Common myeloid progenitor, CD34-positive (primary cell): ENCODE measurements around the gene ANKS1A.

Source experiments
- CTCF ChIA-PET: fragments of 350-600 bp; sonication (Branson Sonifier 250); formaldehyde crosslinking; loops from one replicate; lab custom pipeline; 2021; ENCODE audit warnings: antibody characterized with exemption; lab: Charles Lee
- POLR2A ChIA-PET: fragments of 350-600 bp; sonication (Branson Sonifier 250); formaldehyde crosslinking; loops from one replicate; lab custom pipeline; 2021; ENCODE audit warnings: antibody characterized with exemption; lab: Charles Lee
- DNase-seq, 3 donors: peaks; one replicate each; pipeline versions ENCODE4 v3.0.0 to v3.0.0-alpha.2; 2013
- H3K27ac ChIP-seq, 2 experiments: 1 replicate in 1 of 2; 2 replicates in 1 of 2; pipeline ENCODE4 v1.7.0; 2013; ENCODE audit warnings: inconsistent platforms in 2 of 2, low read length in 2 of 2, mild to moderate bottlenecking in 2 of 2, low read depth in 1 of 2, moderate library complexity in 1 of 2; ENCODE audit not compliant: severe bottlenecking in 2 of 2, insufficient read depth in 1 of 2, poor library complexity in 1 of 2
- H3K27me3 ChIP-seq, 5 experiments: replicated peaks in 2 of 5; 1 replicate in 3 of 5; 2 replicates in 2 of 5; pipeline versions ENCODE4 v1.6.1 to v1.7.0; 2013; ENCODE audit warnings: low read length in 4 of 5, mild to moderate bottlenecking in 2 of 5, moderate library complexity in 2 of 5, inconsistent platforms in 1 of 5; ENCODE audit not compliant: insufficient read depth in 5 of 5, control insufficient read depth in 4 of 5
- H3K36me3 ChIP-seq, 4 experiments: 1 replicate in 2 of 4; 2 replicates in 2 of 4; pipeline versions ENCODE4 v1.6.1 to v1.7.0; 2013; ENCODE audit warnings: low read length in 3 of 4, control low read depth in 1 of 4, mild to moderate bottlenecking in 1 of 4; ENCODE audit not compliant: control insufficient read depth in 4 of 4, insufficient read depth in 4 of 4
- H3K4me1 ChIP-seq, 4 experiments: 1 replicate in 3 of 4; 2 replicates in 1 of 4; pipeline versions ENCODE4 v1.6.1 to v1.7.1; 2013; ENCODE audit warnings: low read length in 3 of 4, mild to moderate bottlenecking in 3 of 4, control low read depth in 1 of 4, inconsistent platforms in 1 of 4, moderate library complexity in 1 of 4; ENCODE audit not compliant: control insufficient read depth in 4 of 4, insufficient read depth in 4 of 4; ENCODE audit errors: control extremely low read depth in 1 of 4
- H3K4me3 ChIP-seq, 7 experiments: 1 replicate in 4 of 7; 2 replicates in 3 of 7; pipeline versions ENCODE4 v1.5.1 to v1.7.0; 2013; ENCODE audit warnings: mild to moderate bottlenecking in 7 of 7, low read length in 6 of 7, moderate library complexity in 6 of 7, inconsistent platforms in 2 of 7, low read depth in 2 of 7, control low read depth in 1 of 7; ENCODE audit not compliant: insufficient read depth in 4 of 7, control insufficient read depth in 1 of 7; ENCODE audit errors: extremely low read depth in 1 of 7
- H3K9me3 ChIP-seq, 5 experiments: 1 replicate in 4 of 5; 2 replicates in 1 of 5; pipeline versions ENCODE4 v1.6.1 to v1.7.1; 2013; ENCODE audit warnings: low read length in 4 of 5, mild to moderate bottlenecking in 2 of 5, inconsistent platforms in 1 of 5, low read depth in 1 of 5, moderate library complexity in 1 of 5; ENCODE audit not compliant: control insufficient read depth in 4 of 5, insufficient read depth in 2 of 5; ENCODE audit errors: control extremely low read depth in 1 of 5
- WGBS: methylation state at CpG from one replicate; pipeline ENCODE4 v1.1.5; 2013; ENCODE audit not compliant: insufficient coverage; 5-methylcytosine and 5-hydroxymethylcytosine counted together

ANKS1A gene

GRCh38 chr6:34959224-34959623 is 70.2 kb downstream of the ANKS1A start:
- Histone ChIP-seq H3K4me3 (no peak overlapping the region), H3K27ac (no peak overlapping the region), H3K9me3 (no peaks in the 10 kb centered on the region), H3K4me1 (peaks cover 14 to 58% (median 34%) of the 10 kb centered on the region in 4 experiments), H3K36me3 (peaks cover 0 to 9% (median 0%) of the 10 kb centered on the region in 4 experiments), H3K27me3 (no peaks in the 10 kb centered on the region)
- CTCF ChIA-PET, result interaction anchor here (2.0 kb wide), 1 partner anchor 14 kb away, joined by 4 read pairs; no protein-coding TSS in a partner anchor
- POLR2A ChIA-PET, result no interaction called here
- no peak for DNase-seq

DNA sequence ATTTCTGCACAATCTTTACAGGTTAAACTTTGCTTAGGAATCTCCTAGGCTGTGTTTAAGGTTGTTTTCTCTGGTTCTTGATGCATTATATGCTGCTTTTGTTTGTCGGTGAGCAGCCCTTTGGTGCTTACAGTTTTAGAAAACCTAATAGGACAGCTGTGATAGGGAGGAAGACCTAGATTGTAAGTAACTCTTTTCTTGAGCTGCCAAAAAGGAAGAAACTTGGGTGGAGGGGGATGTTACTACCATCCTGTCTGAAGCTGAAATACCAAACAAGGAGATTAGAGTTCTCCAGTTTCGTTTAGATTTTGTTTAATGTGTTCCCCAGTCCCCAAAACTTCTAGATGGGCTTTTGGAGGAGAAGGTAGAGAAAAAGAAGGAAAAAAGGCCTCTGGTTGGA is 72.0 kb downstream of the ANKS1A start:
- Histone ChIP-seq H3K27me3 (no peaks in the 10 kb centered on the region), H3K9me3 (no peaks in the 10 kb centered on the region), H3K27ac (no peak overlapping the region), H3K36me3 (peaks cover 0 to 9% (median 0%) of the 10 kb centered on the region in 4 experiments), H3K4me1 (peaks cover 7 to 43% (median 20%) of the 10 kb centered on the region in 4 experiments), H3K4me3 (no peak overlapping the region)
- no peak for DNase-seq
- WGBS, result 75% methylated on average over 2 of the region's 2 CpGs
- ChIA-PET POLR2A (no interaction called here), CTCF (interaction anchor here (0.6 to 2.0 kb wide), 4 partner anchors 12 to 179 kb away, joined by 3 to 5 read pairs (median 4); no protein-coding TSS in a partner anchor)

- WGBS, result 93% methylated on average over 7 of the region's 7 CpGs
- POLR2A ChIA-PET, result no interaction called here
- Histone ChIP-seq H3K27me3 (no peaks in the 10 kb centered on the region), H3K4me3 (no peak overlapping the region), H3K27ac (no peak overlapping the region), H3K9me3 (no peaks in the 10 kb centered on the region), H3K4me1 (peaks cover 6 to 38% (median 16%) of the 10 kb centered on the region in 4 experiments), H3K36me3 (peaks cover 0 to 9% (median 0%) of the 10 kb centered on the region in 4 experiments)
- peak in 2 of 3 donors; percentile 21 for DNase-seq
- CTCF ChIA-PET, result interaction anchor here (1.6 kb wide), 2 partner anchors 12 to 178 kb away, joined by 5 read pairs; no protein-coding TSS in a partner anchor
Measured at GRCh38 chr6:34961574-34961973, 72.5 kb downstream of the ANKS1A start.

DNA sequence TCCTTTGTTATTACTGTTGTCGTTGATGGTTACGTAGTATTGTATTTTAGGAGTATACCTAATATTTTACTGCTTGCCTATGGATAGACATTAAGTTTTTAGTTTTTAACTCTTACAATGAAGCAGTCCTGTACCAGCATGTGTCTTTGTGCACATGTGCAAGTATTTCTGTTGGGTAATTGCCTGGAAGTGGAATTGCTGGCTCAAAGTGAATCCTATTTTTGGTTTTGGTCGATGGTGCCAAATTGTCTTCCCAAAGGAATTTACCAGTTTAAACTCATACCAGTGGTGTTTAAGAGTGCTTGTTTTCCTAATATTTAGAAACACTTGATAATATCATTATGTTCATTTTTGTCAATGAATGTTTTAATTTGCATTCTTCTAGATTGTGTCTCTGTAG is 75.5 kb downstream of the ANKS1A start:
- no CpG with 5 or more reads among the region's 3 CpGs for WGBS
- no peak overlapping the region for H3K27ac ChIP-seq
- no peak overlapping the region for H3K4me3 ChIP-seq
- no peaks in the 10 kb centered on the region for H3K9me3 ChIP-seq
- peaks cover 3 to 17% (median 7%) of the 10 kb centered on the region in 4 experiments for H3K4me1 ChIP-seq
- DNase-seq, result no peak
- no peaks in the 10 kb centered on the region for H3K36me3 ChIP-seq
- ChIA-PET POLR2A (no interaction called here), CTCF (interaction anchor here (0.8 kb wide), 1 partner anchor 292 kb away, joined by 3 read pairs; no protein-coding TSS in a partner anchor)
- no peaks in the 10 kb centered on the region for H3K27me3 ChIP-seq

GRCh38 chr6:34967461-34967860 is 78.4 kb downstream of the ANKS1A start:
- no peak overlapping the region for H3K27ac ChIP-seq
- H3K4me3 ChIP-seq, result no peak overlapping the region
- CTCF ChIA-PET, result no interaction called here
- no peak for DNase-seq
- 100% methylated on average over 3 of the region's 3 CpGs for WGBS
- H3K4me1 ChIP-seq, result peaks cover 0 to 3% (median 0%) of the 10 kb centered on the region in 4 experiments
- H3K9me3 ChIP-seq, result no peaks in the 10 kb centered on the region
- POLR2A ChIA-PET, result no interaction called here
- H3K36me3 ChIP-seq, result peaks cover 7 to 18% (median 15%) of the 10 kb centered on the region in 4 experiments
- H3K27me3 ChIP-seq, result no peaks in the 10 kb centered on the region

DNA sequence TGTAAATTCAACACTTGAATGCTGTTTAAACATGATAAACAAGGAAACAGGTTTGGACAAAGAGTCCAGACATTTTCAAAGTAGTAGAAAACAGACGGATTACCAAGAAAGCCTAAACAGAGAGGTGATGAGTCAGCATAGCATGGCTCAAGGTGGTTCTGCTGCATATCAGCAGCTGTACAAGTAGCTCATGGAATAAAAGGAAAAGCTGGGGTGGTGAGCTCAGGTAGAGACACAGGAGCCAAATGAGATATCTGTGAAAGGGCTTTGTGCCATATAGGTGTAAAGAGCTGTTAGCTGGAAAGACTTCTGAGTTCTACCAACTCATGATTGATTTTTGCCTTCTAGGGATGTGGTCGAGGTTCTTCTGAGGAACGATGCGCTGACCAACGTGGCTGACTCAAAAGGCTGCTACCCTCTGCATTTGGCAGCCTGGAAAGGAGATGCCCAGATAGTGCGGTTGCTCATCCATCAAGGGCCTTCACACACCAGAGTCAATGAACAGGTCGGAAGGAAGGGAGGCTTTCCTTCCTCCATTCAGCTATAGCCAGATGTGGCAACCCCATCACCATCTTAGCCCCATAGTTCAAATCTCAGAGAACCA is 80.7 kb downstream of the ANKS1A start:
- Histone ChIP-seq H3K4me1 (peaks cover 0 to 3% (median 0%) of the 10 kb centered on the region in 4 experiments), H3K4me3 (no peak overlapping the region), H3K27ac (no peak overlapping the region), H3K36me3 (peaks cover 7 to 18% (median 15%) of the 10 kb centered on the region in 4 experiments), H3K27me3 (no peaks in the 10 kb centered on the region), H3K9me3 (no peaks in the 10 kb centered on the region)
- ChIA-PET POLR2A (no interaction called here), CTCF (interaction anchor here (0.8 to 1.5 kb wide), 2 partner anchors 12 to 174 kb away, joined by 3 to 4 read pairs; no protein-coding TSS in a partner anchor)
- DNase-seq, result peak in 2 of 3 donors; percentile 14 to 21
- 92% methylated on average over 7 of the region's 7 CpGs for WGBS

DNA sequence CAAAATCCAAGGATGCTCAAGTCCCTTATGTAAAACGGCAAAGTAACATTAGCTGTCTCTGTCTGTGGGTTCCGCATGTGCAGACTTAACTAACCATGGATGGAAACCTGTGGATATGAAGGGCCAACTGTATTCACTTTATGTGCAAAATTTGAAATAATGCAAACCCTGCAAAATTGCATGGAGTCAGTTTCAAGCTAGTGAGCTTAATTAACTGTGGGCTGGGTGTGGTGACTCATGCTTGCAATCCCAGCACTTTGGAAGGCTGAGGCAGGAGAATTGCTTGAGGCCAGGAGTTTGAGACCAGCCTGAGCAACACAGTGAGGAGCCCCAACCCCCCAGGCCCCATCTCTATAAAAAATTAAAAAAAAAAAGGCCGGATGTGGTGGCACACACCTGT is 81.4 kb downstream of the ANKS1A start:
- Histone ChIP-seq H3K36me3 (peaks cover 7 to 18% (median 15%) of the 10 kb centered on the region in 4 experiments), H3K9me3 (no peaks in the 10 kb centered on the region), H3K27me3 (no peaks in the 10 kb centered on the region), H3K27ac (no peak overlapping the region), H3K4me3 (no peak overlapping the region), H3K4me1 (peaks cover 0 to 3% (median 0%) of the 10 kb centered on the region in 4 experiments)
- POLR2A ChIA-PET, result no interaction called here
- DNase-seq, result no peak
- CTCF ChIA-PET, result interaction anchor here (0.8 to 1.5 kb wide), 2 partner anchors 12 to 173 kb away, joined by 3 to 4 read pairs; no protein-coding TSS in a partner anchor
- WGBS, result 100% methylated on average over 3 of the region's 3 CpGs
